A673 (cell line): Measurements from ENCODE around the gene MS4A15. TPM values are rescaled to one million over a fixed set of nuclear protein-coding genes. Genes with fewer than 3 reads are reported as not detected.

Source experiments
- BruUV-seq: library from RNA; stranded (reverse); fragments of 400-500 nt; replicated peaks from 2 replicates; lab custom pipeline; 2021; lab: Mats Ljungman, UMichigan
- CTCF ChIA-PET: fragments of 300-600 bp; sonication (Branson Sonifier 250); formaldehyde crosslinking; loops from one replicate; lab custom pipeline; 2022; ENCODE audit warnings: antibody characterized with exemption; lab: Charles Lee
- POLR2A ChIA-PET: fragments of 300-600 bp; sonication (Branson Sonifier 250); formaldehyde crosslinking; loops from one replicate; lab custom pipeline; 2022; ENCODE audit warnings: antibody characterized with exemption; ENCODE audit not compliant: low non-redundant PET; lab: Charles Lee
- DNase-seq: peaks from one replicate; pipeline ENCODE4 v3.0.0-alpha.2; 2015; ENCODE audit warnings: low spot score
- H3K27ac ChIP-seq: fragments of 200-600 bp; sonication (generic); 2 replicates; pipeline ENCODE4 v1.5.1; 2016; ENCODE audit warnings: mixed run types, low read depth, mild to moderate bottlenecking, mixed read lengths, antibody characterized with exemption, low read length; ENCODE audit not compliant: poor library complexity, severe bottlenecking
- H3K27me3 ChIP-seq: fragments of 200-600 bp; sonication (generic); replicated peaks from 2 replicates; pipeline ENCODE4 v1.6.1; 2017; ENCODE audit warnings: mixed run types, low read depth, mild to moderate bottlenecking, mixed read lengths, antibody characterized with exemption, low read length; ENCODE audit not compliant: insufficient read depth, poor library complexity
- H3K36me3 ChIP-seq: fragments of 200-600 bp; sonication (generic); 2 replicates; pipeline ENCODE4 v1.6.1; 2016; ENCODE audit warnings: mixed run types, mild to moderate bottlenecking, mixed read lengths, antibody characterized with exemption, low read length; ENCODE audit not compliant: insufficient read depth, poor library complexity, severe bottlenecking
- H3K4me1 ChIP-seq: fragments of 200-600 bp; sonication (generic); 2 replicates; pipeline ENCODE4 v1.6.1; 2017; ENCODE audit warnings: mixed run types, mild to moderate bottlenecking, mixed read lengths, antibody characterized with exemption, low read length; ENCODE audit not compliant: insufficient read depth, poor library complexity, severe bottlenecking
- H3K4me3 ChIP-seq: fragments of 200-600 bp; sonication (generic); 2 replicates; pipeline ENCODE4 v1.5.1; 2016; ENCODE audit warnings: low read depth, mixed run types, mild to moderate bottlenecking, mixed read lengths, low read length; ENCODE audit not compliant: poor library complexity, severe bottlenecking
- H3K9me3 ChIP-seq: fragments of 200-600 bp; sonication (generic); 2 replicates; pipeline ENCODE4 v1.6.1; 2016; ENCODE audit warnings: mixed run types, low read depth, mild to moderate bottlenecking, mixed read lengths, antibody characterized with exemption, low read length; ENCODE audit not compliant: poor library complexity, severe bottlenecking
- CTCF ChIP-seq: fragments of 300-800, 200-600 bp; sonication (generic); conservative IDR thresholded peaks from 2 replicates; pipeline ENCODE4 v1.5.1; 2017; ENCODE audit warnings: low read depth, mild to moderate bottlenecking, antibody characterized with exemption, low read length, moderate library complexity, mixed read lengths
- EZH2 ChIP-seq: fragments of 200-600 bp; sonication (generic); IDR thresholded peaks from 2 replicates; pipeline ENCODE4 v1.6.1; 2017; ENCODE audit warnings: borderline replicate concordance, low read depth, mild to moderate bottlenecking, mixed read lengths, antibody characterized with exemption, low read length; ENCODE audit not compliant: poor library complexity, severe bottlenecking
- intact Hi-C: fragments of 100-400 bp; cut with micrococcal nuclease; formaldehyde crosslinking; loops from one replicate; pipeline ENCODE4 v1.10.0; 2022; ENCODE audit not compliant: unreplicated experiment
- total RNA-seq: library from RNA; stranded (reverse); gene quantifications from 2 replicates; pipeline ENCODE4 v1.2.3, GENCODE V29; 2021

Gene MS4A15
- total RNA-seq, 1 experiment from 2014 or later, result not detected

- Histone ChIP-seq H3K4me3 (no peak overlapping the region), H3K9me3 (no peaks in the 10 kb centered on the region), H3K27ac (no peak overlapping the region), H3K36me3 (no peaks in the 10 kb centered on the region), H3K27me3 (no peaks in the 10 kb centered on the region), H3K4me1 (no peaks in the 10 kb centered on the region)
- no TSS peak for BruUV-seq
- intact Hi-C loops, result loop anchor here (10.0 kb wide), 1 partner anchor 505 kb away; no protein-coding TSS in a partner anchor
- ChIA-PET CTCF (no interaction called here), POLR2A (no interaction called here)
- no peak for DNase-seq
- TF ChIP-seq EZH2 (no peak), CTCF (no peak)
These were observed 13.1 kb downstream of the MS4A15 start for GRCh38 chr11:60769811-60770210.

- ChIA-PET POLR2A (no interaction called here), CTCF (no interaction called here)
- TF ChIP-seq CTCF, result no peak
- TF ChIP-seq EZH2, result no peak
- Histone ChIP-seq H3K4me1 (peaks cover 7% of the 10 kb centered on the region), H3K4me3 (no peak overlapping the region), H3K27me3 (no peaks in the 10 kb centered on the region), H3K9me3 (no peaks in the 10 kb centered on the region), H3K27ac (no peak overlapping the region), H3K36me3 (no peaks in the 10 kb centered on the region)
- intact Hi-C loops, result loop anchor here (10.0 kb wide), 1 partner anchor 506 kb away; no protein-coding TSS in a partner anchor
- DNase-seq, result no peak
- no TSS peak for BruUV-seq
These were observed 14.5 kb downstream of the MS4A15 start for GRCh38 chr11:60771146-60771545.

GRCh38 chr11:60771879-60772525 lies 15.3 kb downstream of the MS4A15 start:
- no peak for DNase-seq
- H3K27me3 ChIP-seq, result no peaks in the 10 kb centered on the region
- no TSS peak for BruUV-seq
- no peaks in the 10 kb centered on the region for H3K9me3 ChIP-seq
- H3K4me3 ChIP-seq, result no peak overlapping the region
- H3K36me3 ChIP-seq, result no peaks in the 10 kb centered on the region
- CTCF ChIA-PET, result no interaction called here
- no peak overlapping the region for H3K27ac ChIP-seq
- POLR2A ChIA-PET, result no interaction called here
- no peak for TF ChIP-seq CTCF
- no peak for TF ChIP-seq EZH2
- intact Hi-C loops, result loop anchor here (10.0 kb wide), 1 partner anchor 507 kb away; no protein-coding TSS in a partner anchor
- peaks cover 7% of the 10 kb centered on the region for H3K4me1 ChIP-seq
